ENCODE results near the gene BCKDK.

DNA sequence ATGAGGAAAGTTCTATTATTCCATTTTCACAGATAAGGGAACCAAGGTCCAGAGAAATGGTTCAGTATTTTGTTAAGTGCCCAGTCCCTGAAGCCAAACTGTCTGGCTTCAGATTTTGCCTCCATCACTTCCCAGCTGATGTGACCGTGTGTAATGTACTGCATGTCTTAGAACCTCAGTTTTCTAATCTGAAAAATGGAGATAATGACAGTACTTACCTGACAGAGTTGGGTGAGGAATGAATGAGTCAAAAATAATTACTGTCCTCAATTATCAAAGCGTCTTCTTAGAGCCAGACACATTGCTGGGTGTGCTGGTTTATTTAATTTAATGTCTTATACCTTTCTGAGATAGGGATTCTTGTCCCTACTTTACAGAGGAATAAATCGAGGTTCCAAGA, 40.8 kb upstream of the BCKDK start:
- TF ChIP-seq EZH2 (IDR thresholded peaks at IDR 0.05; ENCODE audit: low read length, unreplicated experiment): no peak
- TF ChIP-seq, protein P1, sequence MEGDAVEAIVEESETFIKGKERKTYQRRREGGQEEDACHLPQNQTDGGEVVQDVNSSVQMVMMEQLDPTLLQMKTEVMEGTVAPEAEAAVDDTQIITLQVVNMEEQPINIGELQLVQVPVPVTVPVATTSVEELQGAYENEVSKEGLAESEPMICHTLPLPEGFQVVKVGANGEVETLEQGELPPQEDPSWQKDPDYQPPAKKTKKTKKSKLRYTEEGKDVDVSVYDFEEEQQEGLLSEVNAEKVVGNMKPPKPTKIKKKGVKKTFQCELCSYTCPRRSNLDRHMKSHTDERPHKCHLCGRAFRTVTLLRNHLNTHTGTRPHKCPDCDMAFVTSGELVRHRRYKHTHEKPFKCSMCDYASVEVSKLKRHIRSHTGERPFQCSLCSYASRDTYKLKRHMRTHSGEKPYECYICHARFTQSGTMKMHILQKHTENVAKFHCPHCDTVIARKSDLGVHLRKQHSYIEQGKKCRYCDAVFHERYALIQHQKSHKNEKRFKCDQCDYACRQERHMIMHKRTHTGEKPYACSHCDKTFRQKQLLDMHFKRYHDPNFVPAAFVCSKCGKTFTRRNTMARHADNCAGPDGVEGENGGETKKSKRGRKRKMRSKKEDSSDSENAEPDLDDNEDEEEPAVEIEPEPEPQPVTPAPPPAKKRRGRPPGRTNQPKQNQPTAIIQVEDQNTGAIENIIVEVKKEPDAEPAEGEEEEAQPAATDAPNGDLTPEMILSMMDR (conservative IDR thresholded peaks at IDR 0.05; ENCODE audit: low read depth, low read length): no peak
- no peak for TF ChIP-seq EZH2phosphoT487 (IDR thresholded peaks at IDR 0.05; ENCODE audit: borderline replicate concordance, low read length)
